NCI-H524 treated with DMSO at 0.1 percent for 48 hours (cell line): ENCODE results near the gene ULK3.

Source experiments
- DNase-seq: peaks from one replicate; lab custom pipeline; 2025; lab: John Stamatoyannopoulos, UW

The ULK3 gene

GRCh38 chr15:74867466-74868038, 24.6 kb upstream of the ULK3 start:
- no peak for DNase-seq

- DNase-seq, result no peak
These were observed 23.1 kb upstream of the ULK3 start for GRCh38 chr15:74866090-74866489.

DNA sequence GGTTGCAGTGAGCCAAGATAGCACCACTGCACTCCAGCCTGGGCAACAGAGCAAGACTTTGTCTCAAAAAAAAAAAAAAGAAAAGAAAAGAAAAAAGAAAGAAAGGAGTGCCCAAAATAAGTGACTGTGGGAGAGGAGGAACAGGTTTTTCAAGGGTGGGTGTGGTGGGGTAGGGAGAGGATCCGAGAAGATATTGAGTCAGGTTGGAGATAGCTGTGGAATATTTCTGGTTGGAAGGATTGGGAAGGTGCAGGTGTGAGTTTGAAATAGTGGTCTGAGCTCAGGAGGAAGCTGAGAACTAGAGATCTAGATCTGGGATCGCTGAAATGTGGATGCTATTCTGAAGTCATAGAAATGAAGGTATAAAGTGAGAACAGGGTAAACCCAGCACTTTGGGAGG, 22.4 kb upstream of the ULK3 start:
- DNase-seq, result no peak

DNA sequence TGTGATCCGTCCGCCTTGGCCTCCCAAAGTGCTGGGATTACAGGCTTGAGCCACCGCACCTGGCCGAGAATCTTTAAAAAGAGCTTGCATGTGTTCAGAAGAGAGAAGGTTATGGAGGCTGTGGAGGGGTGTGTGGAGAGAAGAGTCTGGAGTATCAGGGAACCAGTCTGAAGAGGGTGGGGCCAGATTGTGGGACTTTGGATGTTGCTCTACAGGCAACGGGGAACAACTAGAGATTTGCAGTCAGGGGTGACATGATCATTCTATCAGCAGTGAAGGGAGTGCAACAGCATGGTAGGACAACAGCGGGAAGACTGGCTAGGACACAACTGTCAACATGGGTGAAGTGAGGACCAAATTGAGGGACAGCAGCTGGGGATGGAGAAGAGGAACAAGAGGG, 21.3 kb upstream of the ULK3 start:
- no peak for DNase-seq

DNA sequence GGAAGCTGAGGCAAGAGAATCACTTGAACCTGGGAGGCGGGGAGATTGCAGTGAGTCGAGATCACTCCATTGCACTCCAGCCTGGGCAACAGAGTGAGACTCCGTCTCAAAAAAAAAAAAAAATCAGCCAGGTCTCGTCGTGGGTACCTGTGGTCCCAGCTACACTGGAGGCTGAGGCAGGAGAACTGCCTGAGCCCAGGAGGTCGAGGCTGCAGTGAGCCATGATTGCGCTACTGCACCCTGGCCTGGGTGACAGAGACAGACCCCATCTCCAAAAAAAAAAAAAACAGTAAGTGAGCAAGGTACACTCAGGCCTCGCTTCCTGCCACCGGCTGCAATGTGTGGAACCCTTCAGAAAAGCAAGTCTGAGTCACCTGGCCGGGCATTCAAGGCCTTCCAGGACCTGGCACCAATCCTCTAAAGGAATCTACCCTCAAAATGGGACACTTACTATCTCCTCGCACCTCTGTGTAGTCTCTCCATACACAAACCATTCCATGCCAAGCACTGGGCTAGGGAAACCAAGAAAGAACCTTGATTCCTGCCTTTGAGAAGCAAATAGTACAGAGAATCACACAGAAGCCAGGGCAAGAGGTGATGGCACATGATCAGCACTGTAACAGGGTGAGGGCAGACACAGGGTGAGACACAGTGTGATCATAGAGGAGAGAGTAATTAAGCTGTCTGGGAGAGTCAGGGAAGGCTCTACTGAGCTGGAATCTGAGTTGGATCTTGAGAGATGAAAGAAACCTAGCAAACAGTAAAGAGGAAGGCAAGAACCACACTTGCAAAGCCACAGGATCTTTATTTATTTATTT, 20.5 kb upstream of the ULK3 start:
- DNase-seq, result no peak

DNA sequence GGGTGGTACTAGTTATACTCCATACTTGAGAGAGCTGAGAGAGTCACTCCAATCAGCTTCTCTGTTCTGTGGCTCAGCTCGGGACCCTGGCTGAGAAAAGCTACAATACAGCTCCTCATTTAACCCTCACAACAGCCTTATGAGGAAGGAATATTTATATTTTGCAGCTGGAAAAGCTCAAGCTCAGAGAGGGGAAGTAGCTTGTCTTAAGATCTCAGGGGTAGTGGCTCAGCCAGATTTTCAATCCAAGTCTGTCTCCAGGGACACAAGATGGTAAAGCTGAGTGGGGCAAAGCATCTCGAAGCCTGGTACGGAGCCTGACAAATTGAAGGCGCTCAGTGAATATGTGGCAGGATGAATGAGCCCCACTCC, 15.4 kb upstream of the ULK3 start:
- no peak for DNase-seq

- no peak for DNase-seq
These were observed 14.9 kb upstream of the ULK3 start for GRCh38 chr15:74857671-74858368.

DNA sequence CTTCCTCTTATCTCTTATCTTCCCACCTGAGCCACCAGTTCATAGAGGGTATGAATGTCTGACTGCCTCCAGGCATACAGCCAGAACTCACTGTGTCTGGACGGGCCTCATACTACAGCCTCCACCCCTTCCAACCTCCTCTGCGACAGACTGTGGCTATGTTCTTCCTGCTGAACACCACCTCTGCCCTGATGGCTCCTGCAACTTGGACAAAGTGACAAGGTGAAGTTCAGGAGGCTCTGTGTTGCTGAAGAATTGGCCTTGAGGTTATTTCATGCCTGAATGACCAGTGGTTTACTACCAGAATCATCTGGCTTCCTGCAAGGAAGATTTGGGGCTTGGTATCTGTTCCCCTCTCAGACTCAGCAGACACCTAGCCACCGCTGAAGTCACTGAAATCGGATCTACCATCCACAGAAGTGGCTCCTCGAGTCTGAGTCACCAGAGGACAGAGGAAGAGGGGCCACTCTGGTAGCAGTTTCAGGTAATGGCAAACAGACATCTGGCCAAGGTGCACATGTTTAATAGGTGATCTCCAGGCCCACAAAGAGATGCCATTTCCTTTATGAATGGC, 14.2 kb upstream of the ULK3 start:
- DNase-seq, result no peak

DNA sequence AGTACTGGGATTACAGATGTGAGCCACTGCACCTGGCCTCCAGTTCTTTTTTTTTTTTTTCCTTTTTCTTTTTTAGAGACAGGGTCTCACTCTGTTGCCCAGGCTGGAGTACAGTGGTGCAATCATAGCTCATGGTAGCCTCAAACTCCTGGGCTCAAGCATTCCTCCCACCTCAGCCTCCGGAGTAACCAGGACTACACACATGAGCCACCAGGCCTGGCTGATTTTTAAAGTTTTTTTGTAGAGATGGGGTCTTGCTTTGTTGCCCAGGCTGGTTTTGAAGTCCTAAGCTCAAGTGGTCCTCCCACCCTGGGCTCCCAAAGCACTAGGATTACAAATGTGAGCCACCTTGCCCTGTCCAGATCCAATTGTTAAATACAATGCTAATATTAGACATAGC, 13.6 kb upstream of the ULK3 start:
- DNase-seq, result no peak

DNA sequence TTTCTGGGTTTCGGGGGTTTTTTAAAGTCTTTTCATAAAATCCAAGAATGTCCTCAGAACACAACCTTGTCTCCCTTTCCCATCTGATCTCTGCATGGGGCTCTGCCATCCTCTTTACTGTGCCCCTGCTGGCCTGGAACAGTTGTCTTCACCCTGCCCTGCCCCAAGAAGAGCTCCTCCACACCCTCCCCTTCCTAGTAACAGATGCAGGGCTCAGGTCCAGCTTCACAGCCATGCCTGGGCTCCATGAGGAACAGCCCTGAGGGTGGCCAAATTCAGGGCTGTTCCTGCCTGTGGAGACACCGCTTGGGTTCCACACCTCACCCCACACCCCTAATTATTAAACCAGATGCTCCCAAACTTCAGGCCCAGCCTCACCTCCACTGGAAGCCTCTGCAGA, 12.9 kb upstream of the ULK3 start:
- DNase-seq, result no peak

DNA sequence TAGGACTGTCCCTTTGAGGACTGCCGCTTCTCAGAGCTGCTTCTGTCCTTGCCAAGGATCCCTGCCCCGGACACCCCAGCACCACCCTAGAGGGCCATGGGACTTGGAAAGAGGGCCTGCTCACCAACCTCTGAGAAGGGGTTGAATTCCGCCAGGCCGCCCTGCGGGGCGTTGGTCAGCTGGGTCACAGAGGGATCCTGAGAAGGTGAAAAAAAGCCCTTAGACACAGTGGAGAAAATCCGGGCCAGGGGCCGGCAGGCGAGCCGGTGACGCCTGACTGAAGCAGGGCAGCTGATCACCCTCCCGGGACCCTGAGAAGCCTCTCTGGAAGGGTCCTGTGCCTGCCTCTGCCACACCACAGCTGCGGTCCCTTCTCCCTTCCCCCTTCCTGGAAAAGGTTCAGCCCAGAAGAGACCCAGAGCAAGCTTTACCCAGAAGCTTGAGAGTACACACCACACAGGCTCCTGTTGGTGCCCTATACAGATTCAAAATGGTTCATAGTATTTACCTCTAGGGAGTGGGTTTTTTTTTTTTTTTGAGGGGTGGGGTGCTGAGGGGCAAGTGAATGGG, 11.6 kb upstream of the ULK3 start:
- DNase-seq, result no peak

- no peak for DNase-seq
These were observed 9.0 kb upstream of the ULK3 start for GRCh38 chr15:74851960-74852359.

DNA sequence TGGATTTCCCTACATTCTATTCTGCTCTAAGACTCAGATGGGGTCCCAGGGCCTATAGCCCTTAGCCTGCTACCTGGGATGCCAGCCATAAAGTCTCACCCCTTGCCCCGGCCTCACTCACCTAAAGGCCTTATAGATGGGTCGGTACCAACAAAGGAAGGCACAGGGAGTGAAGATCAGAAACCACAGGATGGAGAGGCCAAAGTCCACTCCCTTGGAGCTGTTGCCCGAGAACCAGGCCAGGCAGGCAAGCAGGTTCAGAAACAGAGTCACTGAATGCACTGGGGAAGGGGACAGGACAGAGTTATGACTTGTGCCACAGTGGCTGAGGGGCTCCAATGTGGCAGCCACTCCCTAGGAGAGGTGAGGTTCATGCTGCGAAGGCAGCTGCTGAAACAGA, 7.4 kb upstream of the ULK3 start:
- DNase-seq, result no peak

- DNase-seq, result no peak
These were observed 4.5 kb upstream of the ULK3 start for GRCh38 chr15:74847432-74847831.

DNA sequence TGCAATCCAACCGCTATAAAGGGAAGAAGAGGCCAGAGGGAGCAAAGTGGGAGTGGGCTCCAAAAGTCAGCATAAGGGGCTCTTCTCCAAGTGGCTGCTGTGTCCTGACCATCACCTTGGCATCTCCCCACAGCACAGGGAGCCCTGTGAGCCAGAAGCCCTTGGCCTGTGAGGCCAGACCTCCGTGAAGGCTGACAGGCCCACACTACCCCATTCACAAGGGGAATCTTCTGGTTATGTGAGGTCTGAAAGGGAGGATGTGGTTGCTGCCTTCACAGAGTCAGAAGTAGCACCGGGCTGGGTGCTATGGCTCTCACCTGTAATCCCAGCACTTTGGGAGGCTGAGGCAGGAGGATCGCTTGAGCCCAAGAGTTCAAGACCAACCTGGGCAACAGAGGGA, 2.6 kb upstream of the ULK3 start:
- no peak for DNase-seq

DNA sequence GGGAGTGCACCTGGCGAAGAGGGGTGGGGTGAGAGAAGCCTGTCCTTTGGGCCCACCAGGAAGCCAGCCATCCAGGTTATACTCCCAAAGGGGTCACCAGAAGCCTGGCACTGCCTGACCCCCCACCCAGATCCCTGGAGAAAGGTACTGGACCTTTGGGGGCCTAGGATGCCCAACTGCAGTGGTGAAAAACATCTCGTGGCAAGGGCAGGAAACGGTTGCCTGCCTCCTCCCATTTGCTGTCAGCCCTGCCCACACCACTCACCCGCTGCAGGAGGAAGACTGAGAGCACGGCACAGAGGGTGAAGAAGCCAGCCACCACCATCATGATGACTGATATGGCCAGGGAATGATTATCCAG, 2.2 kb upstream of the ULK3 start:
- no peak for DNase-seq

GRCh38 chr15:74844319-74845207, 1.6 kb upstream of the ULK3 start:
- DNase-seq, result no peak

DNA sequence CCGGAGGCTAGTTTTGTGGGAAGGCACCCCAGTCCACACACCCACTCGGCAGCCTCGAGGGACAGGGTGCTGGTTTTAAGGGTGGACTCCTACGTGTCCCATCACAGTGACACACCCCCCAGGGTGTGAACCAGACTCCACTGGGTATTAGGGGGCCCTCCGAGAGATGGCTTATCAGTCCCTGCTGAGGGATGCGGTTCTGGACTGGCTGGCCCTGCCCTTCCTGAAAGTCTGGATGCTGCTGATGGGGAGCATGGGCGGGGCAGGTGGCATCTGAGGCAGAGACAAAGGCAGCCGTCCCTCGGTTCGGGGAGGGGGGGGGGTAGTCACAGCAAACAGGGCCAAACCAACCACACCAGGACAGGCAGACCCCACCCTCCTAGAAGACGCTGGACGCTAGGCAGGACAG, 939 bp upstream of the ULK3 start:
- no peak for DNase-seq

GRCh38 chr15:74843445-74843828, 481 bp upstream of the ULK3 start:
- no peak for DNase-seq

DNA sequence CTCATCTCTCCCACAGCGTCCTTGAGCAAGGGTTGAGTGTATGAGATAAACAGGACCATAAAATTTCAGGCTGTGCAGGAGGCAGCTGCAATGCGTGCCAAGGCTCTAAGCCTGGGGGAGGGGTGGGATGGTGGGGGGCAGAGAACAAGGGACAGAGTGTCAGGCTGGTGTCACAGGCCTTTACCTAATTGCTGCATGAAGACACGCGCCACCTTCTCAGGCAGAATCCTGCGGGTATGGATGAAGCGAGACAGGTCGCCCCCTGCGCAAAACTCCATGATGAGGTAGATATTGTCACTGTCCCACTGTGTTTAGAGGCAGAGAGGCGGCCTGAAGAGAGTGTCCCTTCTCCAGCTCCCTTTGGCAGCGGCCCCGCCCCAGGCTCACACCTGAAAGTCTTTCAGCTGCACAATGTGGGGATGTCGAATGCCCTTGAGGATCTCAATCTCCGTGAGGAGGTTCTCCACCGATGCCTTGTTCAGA, 1.0 kb downstream of the ULK3 start:
- DNase-seq, result no peak
